Transverse colon (tissue), 4 donors: ENCODE results near the gene FLAD1.

Source experiments
- CTCF ChIP-seq, 5 experiments: fragments of 200-600 bp in 3 of 5; fragments of 450-650 bp in 2 of 5; sonication (generic) in 3 of 5; IDR thresholded peaks; 1 replicate in 2 of 5; 2 replicates in 3 of 5; pipeline ENCODE4 v1.5.1; 2016 to 2017; ENCODE audit warnings: antibody characterized with exemption in 5 of 5, inconsistent platforms in 3 of 5, mild to moderate bottlenecking in 2 of 5, moderate library complexity in 1 of 5
- POLR2A ChIP-seq: fragments of 450-650 bp; IDR thresholded peaks from one replicate; pipeline ENCODE4 v1.6.1; 2016; ENCODE audit warnings: antibody characterized with exemption, mild to moderate bottlenecking, moderate library complexity
- POLR2AphosphoS5 ChIP-seq, 3 donors: sonication (generic); formaldehyde crosslinking; IDR thresholded peaks; one replicate each; pipeline ENCODE4 v1.6.1; 2016; ENCODE audit warnings: antibody characterized with exemption in 3 of 3

GRCh38 chr1:154974808-154975408, 8.2 kb upstream of the FLAD1 start:
- TF ChIP-seq CTCF (IDR thresholded peaks at IDR 0.05) (peak in 1 of 5 experiments; percentile 2), POLR2A (peak; percentile 61), POLR2AphosphoS5 (IDR thresholded peaks at IDR 0.05) (peak; percentile 77 to 83 (median 79))
